Measurements from ENCODE around the gene AMPD2.
"Not testable (repeated sequence)": the region's sequence is repeated elsewhere in the genome, so short reads cannot be mapped to it uniquely, and the experiment has no call there.

The AMPD2 gene

DNA sequence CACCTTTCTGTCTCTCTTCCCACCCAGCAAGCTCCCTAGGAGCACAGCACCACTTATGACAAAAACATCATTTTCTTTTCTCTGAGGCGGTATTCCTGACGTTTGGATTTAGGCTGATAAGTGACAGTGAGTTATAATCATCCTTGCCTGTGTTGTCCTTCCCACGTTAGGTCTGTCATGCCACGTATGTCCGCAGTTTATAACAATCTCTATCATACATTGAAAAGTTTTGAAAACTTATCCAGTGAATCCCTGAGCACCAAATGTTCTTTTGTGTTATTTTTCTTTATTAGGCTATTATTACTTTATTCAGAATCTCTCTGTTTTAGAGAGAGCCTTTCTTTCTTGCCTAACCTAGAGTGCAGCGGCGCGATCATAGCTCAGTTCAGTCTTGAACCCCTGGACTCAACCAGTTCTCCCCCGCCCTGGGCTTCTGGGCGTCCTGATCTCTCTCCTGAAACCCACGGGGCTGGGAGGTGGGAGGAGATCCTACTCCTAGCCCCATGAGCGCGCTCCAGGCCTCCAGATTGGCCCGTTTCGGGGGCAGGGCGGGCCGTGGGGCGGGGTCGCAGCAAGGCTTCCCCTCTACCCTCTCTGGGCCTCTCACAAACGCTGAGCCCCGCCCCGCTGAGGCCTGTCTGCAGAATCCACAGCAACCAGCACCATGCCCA lies 48.0 kb downstream of the AMPD2 start, which contains the start of gene GSTM2:
GSTM2 (plus strand) TSS at position 606 of the 671 bp plus-strand sequence; CDS start at position 665, 59 bp downstream.
- Histone ChIP-seq H3K36me3 (no peaks in the 10 kb centered on the region), H3K9me3 (ENCODE audit: severe bottlenecking) (no peaks in the 10 kb centered on the region), H3K4me3 (ENCODE audit: low read depth, low read length) (peak within 1 kb of the TSS; percentile 54), H3K27ac (no peak within 1 kb of the TSS), H3K27me3 (ENCODE audit: insufficient read depth, low read depth, severe bottlenecking) (no peaks in the 10 kb centered on the region)
- DNase-seq, result peak; percentile 98
- TF ChIP-seq, protein P1, sequence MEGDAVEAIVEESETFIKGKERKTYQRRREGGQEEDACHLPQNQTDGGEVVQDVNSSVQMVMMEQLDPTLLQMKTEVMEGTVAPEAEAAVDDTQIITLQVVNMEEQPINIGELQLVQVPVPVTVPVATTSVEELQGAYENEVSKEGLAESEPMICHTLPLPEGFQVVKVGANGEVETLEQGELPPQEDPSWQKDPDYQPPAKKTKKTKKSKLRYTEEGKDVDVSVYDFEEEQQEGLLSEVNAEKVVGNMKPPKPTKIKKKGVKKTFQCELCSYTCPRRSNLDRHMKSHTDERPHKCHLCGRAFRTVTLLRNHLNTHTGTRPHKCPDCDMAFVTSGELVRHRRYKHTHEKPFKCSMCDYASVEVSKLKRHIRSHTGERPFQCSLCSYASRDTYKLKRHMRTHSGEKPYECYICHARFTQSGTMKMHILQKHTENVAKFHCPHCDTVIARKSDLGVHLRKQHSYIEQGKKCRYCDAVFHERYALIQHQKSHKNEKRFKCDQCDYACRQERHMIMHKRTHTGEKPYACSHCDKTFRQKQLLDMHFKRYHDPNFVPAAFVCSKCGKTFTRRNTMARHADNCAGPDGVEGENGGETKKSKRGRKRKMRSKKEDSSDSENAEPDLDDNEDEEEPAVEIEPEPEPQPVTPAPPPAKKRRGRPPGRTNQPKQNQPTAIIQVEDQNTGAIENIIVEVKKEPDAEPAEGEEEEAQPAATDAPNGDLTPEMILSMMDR (IDR thresholded peaks at IDR 0.05; ENCODE audit: low read depth, low read length), result no peak

DNA sequence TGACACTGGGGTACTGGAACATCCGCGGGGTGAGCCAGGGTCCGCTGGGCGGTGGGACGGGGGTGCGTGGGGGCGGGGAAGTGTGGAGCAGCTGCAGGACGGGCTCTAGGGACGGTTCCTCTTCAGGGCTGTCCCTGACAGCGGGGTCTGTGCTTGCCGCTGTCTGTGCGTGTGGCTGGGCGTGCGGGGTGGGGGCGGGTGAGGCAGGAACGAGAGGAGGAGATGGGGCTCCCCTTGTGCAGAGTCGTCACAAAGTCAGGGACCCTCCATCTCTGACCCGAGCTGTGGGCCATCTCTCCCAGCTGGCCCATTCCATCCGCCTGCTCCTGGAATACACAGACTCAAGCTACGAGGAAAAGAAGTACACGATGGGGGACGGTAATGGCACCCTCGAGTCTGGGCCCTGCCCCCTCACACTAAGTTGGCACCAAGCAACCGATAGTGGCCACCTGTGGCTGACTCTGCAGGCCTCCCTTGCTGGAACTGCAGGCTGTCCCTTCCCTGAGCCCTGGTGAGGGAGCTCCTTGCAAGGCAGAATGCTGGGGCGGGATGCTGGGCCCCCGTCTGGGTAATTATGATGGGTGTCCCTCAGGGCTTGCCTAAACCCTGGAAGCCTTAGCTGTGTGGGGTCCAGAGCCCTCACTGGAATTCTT lies 48.6 kb downstream of the AMPD2 start:
- no peaks in the 10 kb centered on the region for H3K9me3 ChIP-seq (ENCODE audit: severe bottlenecking)
- DNase-seq, result peak; percentile 20
- H3K36me3 ChIP-seq, result no peaks in the 10 kb centered on the region
- H3K4me3 ChIP-seq (ENCODE audit: low read depth, low read length), result peak overlapping the region; percentile 54
- no peaks in the 10 kb centered on the region for H3K27me3 ChIP-seq (ENCODE audit: insufficient read depth, low read depth, severe bottlenecking)
- TF ChIP-seq, protein P1 (IDR thresholded peaks at IDR 0.05; ENCODE audit: low read depth, low read length), result no peak
- no peak overlapping the region for H3K27ac ChIP-seq

DNA sequence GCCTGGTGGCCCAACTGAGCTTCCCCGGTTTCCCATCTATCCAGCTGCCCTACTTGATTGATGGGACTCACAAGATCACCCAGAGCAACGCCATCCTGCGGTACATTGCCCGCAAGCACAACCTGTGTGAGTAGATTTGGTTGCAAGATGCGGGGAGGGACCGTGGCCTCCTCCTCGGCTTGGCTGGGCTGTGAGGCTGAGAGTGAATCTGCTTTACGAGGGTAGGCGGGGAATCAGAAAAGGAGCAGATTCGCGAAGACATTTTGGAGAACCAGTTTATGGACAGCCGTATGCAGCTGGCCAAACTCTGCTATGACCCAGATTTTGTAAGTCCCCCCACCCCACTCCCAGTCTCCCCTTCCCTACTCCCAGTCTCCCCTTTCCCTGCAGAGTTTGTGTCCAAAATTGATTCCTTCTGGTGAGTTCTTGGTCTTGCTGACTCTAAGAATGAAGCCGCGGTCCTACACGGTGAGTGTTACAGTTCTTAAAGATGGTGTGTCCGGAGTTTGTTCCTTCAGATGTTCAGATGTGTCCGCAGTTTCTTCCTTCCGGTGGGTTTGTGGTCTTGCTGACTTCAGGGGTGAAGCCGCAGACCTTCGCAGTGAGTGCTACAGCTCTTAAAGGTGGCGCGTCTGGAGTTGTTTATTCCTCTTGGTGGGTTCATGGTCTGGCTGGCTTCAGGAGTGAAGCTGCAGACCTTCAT lies 49.8 kb downstream of the AMPD2 start:
- H3K9me3 ChIP-seq (ENCODE audit: severe bottlenecking), result no peaks in the 10 kb centered on the region
- H3K27me3 ChIP-seq (ENCODE audit: insufficient read depth, low read depth, severe bottlenecking), result no peaks in the 10 kb centered on the region
- TF ChIP-seq, protein P1 (IDR thresholded peaks at IDR 0.05; ENCODE audit: low read depth, low read length), result no peak
- H3K36me3 ChIP-seq, result no peaks in the 10 kb centered on the region
- no peak overlapping the region for H3K4me3 ChIP-seq (ENCODE audit: low read depth, low read length)
- no peak overlapping the region for H3K27ac ChIP-seq
- no peak for DNase-seq

DNA sequence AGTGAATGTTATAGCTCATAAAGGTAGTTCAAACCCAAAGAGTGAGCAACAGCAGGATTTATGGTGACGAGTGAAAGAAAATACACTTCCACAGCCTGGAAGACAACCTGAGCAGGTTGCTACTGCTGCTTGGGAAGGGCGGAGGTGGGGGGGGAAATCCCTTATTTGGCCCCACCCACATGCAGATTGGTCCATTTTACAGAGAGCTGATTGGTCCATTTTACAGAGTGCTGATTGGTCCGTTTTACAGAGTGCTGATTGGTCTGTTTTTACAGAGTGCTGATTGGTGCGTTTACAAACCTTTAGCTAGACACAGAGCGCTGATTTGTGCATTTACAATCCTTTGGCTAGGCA lies 50.3 kb downstream of the AMPD2 start:
- H3K27me3 ChIP-seq (ENCODE audit: insufficient read depth, low read depth, severe bottlenecking); H3K27ac ChIP-seq; H3K36me3 ChIP-seq; DNase-seq; H3K9me3 ChIP-seq (ENCODE audit: severe bottlenecking); H3K4me3 ChIP-seq (ENCODE audit: low read depth, low read length): not testable (repeated sequence)

DNA sequence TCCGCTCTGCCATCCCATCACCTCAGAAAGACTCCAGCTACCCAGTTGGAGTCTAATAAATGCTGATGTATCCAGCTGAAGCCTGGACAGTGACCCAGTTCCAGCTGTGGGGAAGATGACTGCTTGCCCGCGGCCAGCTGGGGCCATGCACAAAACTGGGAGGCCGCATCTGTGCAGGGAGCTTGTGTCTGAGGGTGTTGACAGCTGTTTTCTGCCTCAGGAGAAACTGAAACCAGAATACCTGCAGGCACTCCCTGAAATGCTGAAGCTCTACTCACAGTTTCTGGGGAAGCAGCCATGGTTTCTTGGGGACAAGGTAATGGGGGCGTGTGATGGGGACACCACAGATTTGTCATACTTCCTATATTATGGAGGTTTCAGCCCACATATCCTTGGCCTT lies 51.4 kb downstream of the AMPD2 start:
- Histone ChIP-seq H3K9me3 (ENCODE audit: severe bottlenecking) (no peaks in the 10 kb centered on the region), H3K36me3 (no peaks in the 10 kb centered on the region), H3K4me3 (ENCODE audit: low read depth, low read length) (no peak overlapping the region), H3K27me3 (ENCODE audit: insufficient read depth, low read depth, severe bottlenecking) (no peaks in the 10 kb centered on the region), H3K27ac (no peak overlapping the region)
- DNase-seq, result no peak
- TF ChIP-seq, protein P1 (IDR thresholded peaks at IDR 0.05; ENCODE audit: low read depth, low read length), result no peak

DNA sequence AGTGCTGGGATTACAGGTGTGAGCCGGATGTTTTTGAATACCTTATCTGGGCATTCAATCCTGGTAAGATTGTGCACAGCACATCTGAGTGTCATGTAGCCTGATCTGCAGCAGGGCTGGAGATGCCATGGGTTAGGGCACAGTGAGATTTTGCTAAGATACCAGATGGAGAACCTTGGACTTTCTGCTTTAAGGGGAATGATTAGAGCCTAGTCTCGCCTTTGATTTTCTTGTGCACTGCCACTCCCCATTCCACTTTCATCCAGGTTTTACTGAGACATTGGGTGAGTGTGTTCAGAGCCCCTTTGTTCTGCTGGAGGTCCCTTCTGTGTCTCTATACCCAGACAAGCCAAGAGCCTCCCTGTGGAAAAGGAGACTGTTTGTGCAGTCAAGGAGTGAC lies 54.2 kb downstream of the AMPD2 start:
- H3K27ac ChIP-seq; H3K9me3 ChIP-seq (ENCODE audit: severe bottlenecking); DNase-seq; H3K4me3 ChIP-seq (ENCODE audit: low read depth, low read length); H3K27me3 ChIP-seq (ENCODE audit: insufficient read depth, low read depth, severe bottlenecking); H3K36me3 ChIP-seq: not testable (repeated sequence)

DNA sequence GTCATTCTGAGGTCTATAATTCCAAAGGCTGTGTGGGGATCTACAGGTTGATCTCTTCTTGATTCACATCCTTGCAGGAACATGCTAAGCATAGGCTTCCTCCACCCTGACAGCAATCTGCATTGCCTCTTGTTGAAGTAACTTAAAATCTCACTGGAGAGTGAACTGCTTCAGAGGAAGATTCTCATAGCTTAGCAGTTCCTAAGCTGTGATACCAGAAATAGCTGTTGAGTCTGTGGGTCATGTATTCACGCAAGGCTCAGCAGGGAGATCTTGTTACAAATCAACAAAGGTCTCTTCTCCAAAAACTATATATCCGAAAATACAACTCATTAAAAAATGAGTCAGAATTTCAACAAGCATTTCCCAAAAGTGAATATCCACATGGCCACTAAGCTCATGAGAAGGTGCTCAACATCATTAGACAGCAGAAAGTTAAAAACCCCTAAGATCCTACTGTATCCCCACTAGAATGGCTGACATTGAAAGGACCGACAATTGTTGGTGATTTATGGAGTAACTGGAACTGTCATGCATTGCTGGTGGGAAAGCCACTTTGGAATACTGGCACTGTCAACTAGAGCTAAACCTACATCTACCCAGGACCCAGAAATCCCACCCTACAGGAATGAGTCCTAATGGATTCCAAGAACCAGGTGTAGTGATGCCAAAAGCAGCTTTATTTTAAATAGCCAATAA lies 57.2 kb downstream of the AMPD2 start:
- not testable (repeated sequence) for H3K4me3 ChIP-seq (ENCODE audit: low read depth, low read length); H3K27me3 ChIP-seq (ENCODE audit: insufficient read depth, low read depth, severe bottlenecking); H3K9me3 ChIP-seq (ENCODE audit: severe bottlenecking); H3K27ac ChIP-seq; DNase-seq; H3K36me3 ChIP-seq

All from WERI-Rb-1 (cell line).